SK-N-SH (cell line): ENCODE measurements around the gene RAB26. TPM values are rescaled to one million over a fixed set of nuclear protein-coding genes. Genes with fewer than 3 reads are reported as not detected.
"Not testable (repeated sequence)": the region's sequence is repeated elsewhere in the genome, so short reads cannot be mapped to it uniquely, and the experiment has no call there.

Source experiments
- CTCF ChIA-PET: fragments of 300-600, 350-600 bp; formaldehyde crosslinking; extraction: SDS; loops from one replicate; lab custom pipeline; 2021; lab: Yijun Ruan, JAX
- POLR2A ChIA-PET: fragments of 350-600 bp; sonication (Branson Sonifier 250); formaldehyde crosslinking; extraction: SDS; loops from one replicate; lab custom pipeline; 2020; ENCODE audit warnings: antibody characterized with exemption, inconsistent platforms; lab: Yijun Ruan, JAX
- DNase-seq: peaks from one replicate; pipeline ENCODE4 v3.0.0; 2012
- H2AFZ ChIP-seq: fragments of 200-600 bp; sonication (generic); 2 replicates; pipeline ENCODE4 v1.8.1; 2016; ENCODE audit warnings: antibody characterized with exemption, mild to moderate bottlenecking, low read depth
- H3F3A ChIP-seq: fragments of 200-600 bp; sonication (generic); replicated peaks from 2 replicates; pipeline ENCODE3; 2016; ENCODE audit warnings: antibody characterized with exemption, mild to moderate bottlenecking; ENCODE audit not compliant: insufficient read depth
- H3K27ac ChIP-seq, 2 experiments: fragments of 200-500 bp in 1 of 2; fragments of 200-600 bp in 1 of 2; sonication (Bioruptor generic) in 1 of 2; sonication (generic), shearing (Covaris generic) in 1 of 2; 2 replicates each; pipeline versions ENCODE4 v1.5.1 to v1.6.1; 2014 to 2016; ENCODE audit warnings: low read depth in 2 of 2, inconsistent platforms in 1 of 2, low read length in 1 of 2, mild to moderate bottlenecking in 1 of 2, mixed read lengths in 1 of 2
- H3K27me3 ChIP-seq: fragments of 200-600 bp; sonication (generic), shearing (Covaris generic); 2 replicates; pipeline ENCODE4 v1.6.1; 2016; ENCODE audit warnings: mixed run types; ENCODE audit not compliant: insufficient read depth
- H3K36me3 ChIP-seq, 2 experiments: fragments of 200-500 bp in 1 of 2; fragments of 200-600 bp in 1 of 2; sonication (Bioruptor generic) in 1 of 2; sonication (generic) in 1 of 2; replicated peaks in 1 of 2; 2 replicates each; pipeline versions ENCODE3 to v1.5.1; 2014 to 2016; ENCODE audit warnings: low read length in 1 of 2, mild to moderate bottlenecking in 1 of 2; ENCODE audit not compliant: insufficient read depth in 2 of 2, control insufficient read depth in 1 of 2
- H3K4me1 ChIP-seq, 2 experiments: fragments of 200-500 bp in 1 of 2; fragments of 200-600 bp in 1 of 2; sonication (Bioruptor generic) in 1 of 2; sonication (generic), shearing (Covaris generic) in 1 of 2; 2 replicates each; pipeline versions ENCODE4 v1.5.1 to v1.6.1; 2014 to 2016; ENCODE audit warnings: low read depth in 1 of 2, low read length in 1 of 2, mixed run types in 1 of 2; ENCODE audit not compliant: insufficient read depth in 2 of 2, control insufficient read depth in 1 of 2
- H3K4me2 ChIP-seq: fragments of 200-600 bp; sonication (generic), shearing (Covaris generic); 2 replicates; pipeline ENCODE4 v1.6.1; 2017; ENCODE audit warnings: mixed run types
- H3K4me3 ChIP-seq, 2 experiments: fragments of 200-500 bp in 1 of 2; fragments of 200-600 bp in 1 of 2; sonication (Bioruptor generic) in 1 of 2; sonication (generic), shearing (Covaris generic) in 1 of 2; 2 replicates each; pipeline versions ENCODE4 v1.5.1 to v1.8.1; 2014 to 2016; ENCODE audit warnings: low read depth in 2 of 2, inconsistent platforms in 1 of 2, low read length in 1 of 2, mild to moderate bottlenecking in 1 of 2, mixed read lengths in 1 of 2, moderate library complexity in 1 of 2
- H3K79me2 ChIP-seq: fragments of 200-600 bp; sonication (generic); 2 replicates; pipeline ENCODE4 v1.8.1; 2017; ENCODE audit warnings: mild to moderate bottlenecking; ENCODE audit not compliant: insufficient read depth
- H3K9ac ChIP-seq: fragments of 200-600 bp; sonication (generic); 2 replicates; pipeline ENCODE4 v1.6.1; 2017; ENCODE audit warnings: mixed run types
- H3K9me2 ChIP-seq: fragments of 200-600 bp; sonication (generic); 2 replicates; pipeline ENCODE4 v1.6.1; 2017; ENCODE audit warnings: mixed run types
- H3K9me3 ChIP-seq: fragments of 200-600 bp; sonication (generic); 2 replicates; pipeline ENCODE4 v1.6.1; 2017; ENCODE audit warnings: mixed run types, mild to moderate bottlenecking, moderate library complexity
- H4K20me1 ChIP-seq: fragments of 200-600 bp; sonication (generic); 2 replicates; pipeline ENCODE4 v1.6.1; 2017; ENCODE audit warnings: mild to moderate bottlenecking, mixed run types; ENCODE audit not compliant: insufficient read depth
- EZH2phosphoT487 ChIP-seq: fragments of 200-600 bp; sonication (generic); IDR thresholded peaks from 2 replicates; pipeline ENCODE4 v1.6.1; 2017; ENCODE audit warnings: low read depth, mixed run types, mild to moderate bottlenecking, antibody characterized with exemption, moderate library complexity, borderline replicate concordance
- JUND ChIP-seq: IDR thresholded peaks from 2 replicates; pipeline ENCODE4 v1.4.0; 2012
- NFIC ChIP-seq: IDR thresholded peaks from 2 replicates; pipeline ENCODE4 v1.4.0; 2012; ENCODE audit warnings: borderline replicate concordance
- WGBS: methylation state at CpG from one replicate; pipeline ENCODE4 v1.1.6; 2017; ENCODE audit warnings: low lambda C conversion rate; 5-methylcytosine and 5-hydroxymethylcytosine counted together
- polyA plus RNA-seq, 3 experiments: library from polyadenylated mRNA; depleted of rRNA; stranded (reverse); fragments of >200 nt; gene quantifications; 2 replicates each; pipeline ENCODE4 v1.2.3, GENCODE V29; 2012

Gene RAB26
- polyA plus RNA-seq, 1 of the 3 experiments (the other 2 are of a cell fraction), result 14.3 TPM

DNA sequence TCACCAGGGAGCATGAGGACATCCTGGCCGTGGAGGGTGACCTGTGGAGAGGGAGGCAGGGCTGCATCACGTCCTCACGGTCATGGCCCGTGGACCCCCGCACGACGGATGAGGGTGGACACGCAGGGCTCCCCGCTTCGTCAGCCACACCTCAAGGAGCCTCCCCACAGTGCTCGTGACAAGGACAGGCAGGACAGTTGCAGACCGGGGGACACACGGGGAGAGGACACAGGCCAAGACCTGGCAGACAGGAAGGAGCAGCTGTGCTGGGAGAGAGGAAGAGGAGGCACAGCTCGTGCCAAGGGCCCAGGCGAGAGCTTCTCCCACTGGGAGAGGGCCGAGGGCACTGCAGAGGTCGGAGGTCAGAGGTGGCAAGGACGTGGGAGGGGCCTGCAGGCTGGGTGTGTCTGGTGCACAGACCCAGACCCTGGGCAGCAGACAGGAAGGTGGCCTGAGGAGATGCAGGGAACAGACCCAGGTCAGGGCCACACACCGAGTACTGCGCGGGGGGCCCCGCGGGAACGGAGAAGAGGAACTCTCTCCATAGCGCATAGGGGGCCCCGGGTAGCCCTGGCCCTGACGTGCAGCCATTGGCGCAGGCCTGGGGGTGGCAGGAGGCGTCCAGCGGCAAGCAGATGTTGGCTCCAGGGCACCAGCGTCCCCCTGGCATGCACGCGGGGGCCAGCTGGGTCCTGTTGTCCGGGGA, 33.4 kb upstream of the RAB26 start:
- not testable (repeated sequence) for H3K9me3 ChIP-seq, H3K27me3 ChIP-seq, H3K4me1 ChIP-seq, H3K4me3 ChIP-seq, H3K9ac ChIP-seq, H3K4me2 ChIP-seq, DNase-seq, H3K79me2 ChIP-seq, H2AFZ ChIP-seq, H3K27ac ChIP-seq, H3F3A ChIP-seq, H4K20me1 ChIP-seq, H3K9me2 ChIP-seq
- H3K36me3 ChIP-seq, result peaks cover 0 to 19% of the 10 kb centered on the region in 2 experiments
- POLR2A ChIA-PET, result interaction anchor here (0.6 kb wide), 1 partner anchor 213 kb away, joined by 3 read pairs; no protein-coding TSS in a partner anchor
- 95% methylated on average over 17 of the region's 34 CpGs for WGBS
- CTCF ChIA-PET, result interaction anchor here (0.6 kb wide), 1 partner anchor 123 kb away, joined by 3 read pairs; no protein-coding TSS in a partner anchor

DNA sequence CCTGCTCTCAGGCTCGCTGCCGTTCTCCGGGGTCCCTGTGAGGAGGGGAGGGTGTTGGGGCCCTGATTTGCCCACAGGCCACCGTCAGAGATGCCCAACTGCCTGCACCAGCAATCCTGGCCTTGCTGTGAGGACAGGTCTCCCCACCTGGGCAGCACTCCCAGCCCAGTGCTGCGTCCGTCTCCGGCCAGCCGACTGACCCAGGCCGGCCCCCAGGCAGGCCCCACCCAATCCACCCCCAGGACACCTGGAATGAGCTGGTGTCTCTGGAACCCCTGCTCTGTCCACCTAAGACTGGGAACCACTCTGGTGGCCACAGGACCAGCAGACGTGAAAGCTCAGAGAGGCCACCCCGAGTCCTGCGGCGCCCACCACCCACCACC, 32.8 kb upstream of the RAB26 start:
- Histone ChIP-seq H3K4me3 (no peak overlapping the region), H4K20me1 (peaks cover 8% of the 10 kb centered on the region), H3K79me2 (peaks cover 14% of the 10 kb centered on the region), H3K9me3 (no peaks in the 10 kb centered on the region), H3F3A (no peaks in the 10 kb centered on the region), H3K4me2 (no peak overlapping the region), H3K36me3 (peaks cover 0 to 16% of the 10 kb centered on the region in 2 experiments), H3K27me3 (no peaks in the 10 kb centered on the region), H3K9me2 (no peaks in the 10 kb centered on the region), H3K27ac (no peak overlapping the region), H3K4me1 (no peaks in the 10 kb centered on the region), H2AFZ (no peak overlapping the region), H3K9ac (no peak overlapping the region)
- DNase-seq, result no peak
- ChIA-PET POLR2A (interaction anchor here (0.6 kb wide), 1 partner anchor 213 kb away, joined by 3 read pairs; no protein-coding TSS in a partner anchor), CTCF (no interaction called here)
- 100% methylated on average over 1 of the region's 13 CpGs for WGBS
- TF ChIP-seq EZH2phosphoT487 (no peak), JUND (no peak), NFIC (no peak)

DNA sequence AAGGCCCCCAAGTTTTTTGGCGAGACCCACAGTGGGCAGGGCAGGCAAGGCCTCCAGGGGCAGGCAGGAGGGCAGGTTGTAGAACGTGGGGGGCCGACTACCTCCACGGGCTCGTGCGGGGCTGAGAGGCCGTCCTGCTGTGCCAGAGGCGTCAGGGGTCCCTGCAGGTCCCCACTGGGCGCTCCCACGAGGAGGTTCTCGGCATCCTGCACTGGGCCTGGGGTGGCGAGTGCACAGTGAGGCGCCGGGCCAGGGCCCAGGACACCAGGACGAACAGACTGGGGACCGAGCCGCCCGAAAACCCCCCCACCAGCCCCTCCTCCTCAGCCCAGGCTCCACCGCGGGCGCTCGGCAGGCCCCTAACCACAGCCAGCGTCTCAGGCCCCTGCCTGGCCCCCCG, 32.0 kb upstream of the RAB26 start:
- DNase-seq, H3K27ac ChIP-seq, H3K27me3 ChIP-seq, H3K4me2 ChIP-seq, H3K9me2 ChIP-seq, H3K4me1 ChIP-seq, H3K4me3 ChIP-seq, H2AFZ ChIP-seq, POLR2A ChIA-PET, CTCF ChIA-PET, H3K9ac ChIP-seq, H3K9me3 ChIP-seq, H3F3A ChIP-seq: not testable (repeated sequence)
- H3K79me2 ChIP-seq, result peaks cover 22% of the 10 kb centered on the region
- WGBS, result 100% methylated on average over 4 of the region's 24 CpGs
- H4K20me1 ChIP-seq, result peaks cover 15% of the 10 kb centered on the region
- peaks cover 0 to 12% of the 10 kb centered on the region in 2 experiments for H3K36me3 ChIP-seq

DNA sequence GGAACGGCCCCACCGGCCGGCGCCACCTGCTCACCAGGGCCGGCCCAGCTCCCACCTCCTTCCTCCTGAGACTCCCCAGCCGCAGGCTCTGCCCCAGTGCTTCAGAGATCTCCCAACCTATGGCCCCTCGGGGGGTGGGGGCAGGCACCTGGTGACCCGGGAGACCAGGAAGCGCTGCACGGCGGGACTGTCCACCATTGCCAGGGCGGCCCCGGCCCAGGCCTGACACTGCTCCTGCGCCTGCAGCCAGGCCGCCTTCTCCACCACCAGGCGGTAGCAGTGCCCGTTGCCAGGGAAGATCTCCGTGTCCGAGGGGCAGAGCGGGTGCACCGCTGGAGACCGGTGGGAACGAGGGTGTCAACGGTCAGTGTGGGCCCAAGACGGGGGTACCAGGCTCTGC, 31.1 kb upstream of the RAB26 start:
- Histone ChIP-seq H4K20me1 (peaks cover 19% of the 10 kb centered on the region), H3K79me2 (peaks cover 31% of the 10 kb centered on the region)
- H3K4me1 ChIP-seq, H3K9me2 ChIP-seq, H3K4me3 ChIP-seq, H3K9ac ChIP-seq, H3K27me3 ChIP-seq, H3K27ac ChIP-seq, H3K4me2 ChIP-seq, H3F3A ChIP-seq, POLR2A ChIA-PET, H3K9me3 ChIP-seq, CTCF ChIA-PET, DNase-seq, H2AFZ ChIP-seq, H3K36me3 ChIP-seq: not testable (repeated sequence)
- 100% methylated on average over 8 of the region's 25 CpGs for WGBS

DNA sequence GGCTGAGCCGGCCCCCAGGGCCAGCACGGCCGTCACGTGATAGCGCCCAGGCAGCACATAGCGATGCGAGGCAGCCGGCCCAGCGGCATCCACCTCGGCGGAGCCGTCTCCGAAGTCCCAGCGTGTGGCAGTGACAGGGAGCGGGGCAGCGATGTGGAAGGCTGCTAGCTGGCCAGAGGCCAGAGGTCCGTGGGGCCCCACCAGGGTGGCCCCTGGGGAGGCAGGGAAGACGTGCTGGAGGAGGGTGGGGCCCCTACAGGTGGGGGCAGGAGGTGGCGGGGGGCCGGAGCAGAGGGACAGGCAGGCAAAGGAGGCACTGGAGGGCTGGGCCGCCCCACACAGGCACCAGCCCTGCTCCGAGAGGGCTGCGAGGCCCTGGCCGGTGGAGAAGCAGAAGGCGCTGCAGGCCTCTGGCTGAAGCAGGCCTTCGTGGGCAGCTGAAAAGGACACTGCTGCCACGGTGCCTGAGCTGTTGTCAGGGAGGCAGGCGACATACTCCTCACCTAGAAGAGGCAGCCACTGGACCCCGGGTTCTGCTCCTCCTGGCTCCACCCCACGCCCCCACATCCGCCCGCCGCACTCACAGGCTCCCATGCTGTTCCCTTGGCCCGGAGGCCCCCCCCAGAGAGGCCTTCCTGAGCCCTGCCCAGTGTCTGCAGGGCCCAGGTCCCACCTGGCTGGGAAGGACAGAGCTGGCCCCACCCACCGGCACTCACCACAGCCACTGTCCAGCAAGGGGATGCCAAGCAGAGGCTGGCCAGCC, 30.3 kb upstream of the RAB26 start:
- Histone ChIP-seq H3K4me1 (peaks cover 0 to 17% of the 10 kb centered on the region in 2 experiments; a peak in 1 of 4 replicates), H4K20me1 (peaks cover 19% of the 10 kb centered on the region), H3K79me2 (peaks cover 39% of the 10 kb centered on the region)
- H3K4me2 ChIP-seq, H3F3A ChIP-seq, H3K4me3 ChIP-seq, H3K9ac ChIP-seq, DNase-seq, POLR2A ChIA-PET, H3K36me3 ChIP-seq, H3K27ac ChIP-seq, H2AFZ ChIP-seq, H3K27me3 ChIP-seq, H3K9me3 ChIP-seq, H3K9me2 ChIP-seq, CTCF ChIA-PET: not testable (repeated sequence)
- 97% methylated on average over 11 of the region's 35 CpGs for WGBS
